GM18517 (cell line): ENCODE measurements around the gene ATN1.

ENCODE experiments used
- ATAC-seq: cut with Tn5 transposase; IDR thresholded peaks from one replicate; pipeline ENCODE4 v1.9.1; 2021; ENCODE audit warnings: mild to moderate bottlenecking, moderate library complexity; ENCODE audit not compliant: unreplicated experiment

The ATN1 gene

DNA sequence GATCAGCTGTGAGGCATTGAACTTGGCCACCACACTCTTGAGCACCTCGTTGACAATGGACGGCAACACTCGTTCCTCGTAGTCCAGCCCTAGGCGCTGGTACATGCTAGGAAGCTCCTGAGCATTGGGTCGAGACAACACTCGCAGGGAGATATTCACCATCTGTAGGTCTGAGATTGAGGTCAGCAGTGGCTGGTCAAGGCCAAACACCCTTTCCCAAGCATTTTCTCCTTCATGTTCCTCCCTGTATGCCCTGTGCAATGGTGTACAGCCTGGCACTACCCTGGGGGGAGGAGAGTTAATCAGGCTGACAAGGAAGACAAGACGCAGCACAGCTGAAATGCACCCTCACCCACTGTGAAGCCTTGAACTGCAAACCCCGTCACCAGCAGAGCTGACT lies 40.7 kb downstream of the ATN1 start:
- no peak for ATAC-seq

DNA sequence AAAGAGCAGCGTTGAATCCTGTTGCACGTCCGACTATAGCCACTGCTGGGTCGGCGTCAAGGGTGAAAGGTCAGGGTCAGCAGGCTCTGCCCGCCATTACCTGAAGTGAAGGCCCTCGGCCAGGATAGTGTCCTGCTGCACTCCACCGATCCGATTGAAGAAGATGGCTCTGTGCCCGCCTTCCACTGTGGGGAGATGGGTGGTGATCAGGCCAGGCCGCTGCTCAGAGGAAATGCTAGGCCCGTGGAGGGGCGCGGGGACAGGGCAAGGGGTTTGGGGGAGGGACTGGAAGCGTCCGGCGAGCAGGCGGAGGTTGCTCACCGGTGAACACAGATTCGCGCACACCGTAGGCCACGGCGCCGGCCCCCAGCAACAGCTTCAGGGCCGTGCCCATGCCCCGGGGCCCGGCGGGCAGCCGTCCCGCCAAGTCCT lies 42.4 kb downstream of the ATN1 start:
- peak; percentile 1 for ATAC-seq

GRCh38 chr12:6974180-6974579 lies 46.4 kb downstream of the ATN1 start:
- ATAC-seq = no peak

DNA sequence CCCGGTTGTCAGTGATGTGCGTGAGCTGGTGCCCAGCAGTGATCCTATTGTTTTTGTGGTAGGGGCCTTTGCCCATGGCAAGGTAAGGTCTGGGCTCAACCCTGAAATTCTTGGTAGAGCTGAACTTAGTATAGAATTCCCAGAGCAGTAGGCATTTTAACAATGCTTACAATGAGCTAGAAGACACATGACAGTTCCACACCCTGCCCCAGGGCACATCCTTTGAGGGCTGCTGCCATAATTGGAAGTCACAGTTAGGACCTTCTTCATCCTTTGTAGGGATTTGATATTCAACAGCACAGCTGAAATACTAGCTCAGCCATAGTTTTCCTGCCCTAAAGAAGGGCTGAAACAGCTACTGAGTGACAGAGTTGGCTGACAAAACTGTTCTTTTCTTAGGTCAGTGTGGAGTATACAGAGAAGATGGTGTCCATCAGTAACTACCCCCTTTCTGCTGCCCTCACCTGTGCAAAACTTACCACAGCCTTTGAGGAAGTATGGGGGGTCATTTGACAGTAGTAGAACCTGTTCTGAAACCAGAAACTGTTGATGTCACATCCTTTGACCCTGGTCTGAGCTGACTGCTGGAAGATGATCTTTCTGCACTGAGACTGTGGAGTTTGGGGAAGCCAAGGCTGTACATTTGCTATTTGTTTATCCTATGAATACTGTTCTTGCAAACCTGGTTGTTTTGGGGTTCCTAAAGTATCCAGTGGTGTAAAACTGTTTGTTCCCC lies 47.7 kb downstream of the ATN1 start:
- no peak for ATAC-seq

DNA sequence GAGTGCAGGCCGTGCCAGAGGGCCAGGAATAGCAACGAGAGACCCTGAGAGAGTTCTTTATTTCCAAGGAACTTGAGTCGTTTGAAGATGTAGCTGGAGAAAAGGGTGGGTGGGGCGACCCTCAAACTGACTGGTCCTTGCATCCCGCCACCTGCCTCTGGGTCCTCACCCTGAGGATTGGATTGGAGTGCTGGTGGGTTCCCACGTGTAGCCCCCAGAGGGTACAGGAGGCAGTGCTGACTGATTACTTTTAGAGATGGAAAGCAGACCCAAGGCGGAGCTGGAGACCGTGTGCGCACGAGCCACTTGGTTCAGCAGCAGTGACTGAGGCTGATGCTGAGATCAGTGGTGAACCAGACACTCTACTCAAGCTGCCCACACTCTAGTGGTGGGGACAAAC lies 49.9 kb downstream of the ATN1 start:
- no peak for ATAC-seq

GRCh38 chr12:6978188-6978587 lies 50.4 kb downstream of the ATN1 start:
- ATAC-seq = no peak

DNA sequence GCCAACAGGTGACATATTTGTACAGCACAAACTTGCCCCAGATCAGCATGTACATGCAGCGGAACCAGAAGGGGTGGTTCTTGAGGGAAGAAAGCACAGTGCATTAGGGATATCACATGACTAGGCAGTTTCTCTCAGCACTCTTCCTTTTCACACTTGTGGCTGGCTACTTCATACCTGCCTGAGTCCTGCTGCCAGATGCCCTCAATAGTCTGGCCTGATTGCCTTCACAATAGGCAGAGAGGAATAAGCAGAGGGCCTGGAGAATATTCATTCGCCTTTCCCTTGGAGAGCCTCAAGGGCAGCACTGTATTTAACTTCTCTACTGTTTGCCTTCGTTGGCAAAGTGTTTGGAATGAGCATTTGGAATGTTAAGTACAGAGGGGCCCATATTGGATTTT lies 50.9 kb downstream of the ATN1 start:
- no peak for ATAC-seq

DNA sequence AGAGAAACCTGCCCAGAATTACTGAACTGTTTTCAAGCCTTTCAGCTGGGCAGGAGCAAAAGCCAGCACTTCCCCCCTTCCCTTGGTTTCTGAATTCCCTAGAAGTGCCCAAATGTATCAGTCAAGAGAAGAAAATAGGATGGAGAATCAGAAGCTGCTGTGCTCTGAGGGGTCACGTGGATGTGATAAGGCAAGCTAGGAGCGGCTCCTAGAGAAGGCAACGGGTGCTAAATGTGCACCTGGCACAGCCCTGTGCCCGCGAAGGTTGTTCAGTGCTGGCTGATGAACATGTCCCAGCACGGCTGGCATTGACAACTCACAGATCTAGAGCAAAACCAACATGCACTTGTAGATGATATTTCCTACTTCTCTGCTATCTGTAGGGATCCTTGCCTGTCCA lies 51.3 kb downstream of the ATN1 start:
- no peak for ATAC-seq

DNA sequence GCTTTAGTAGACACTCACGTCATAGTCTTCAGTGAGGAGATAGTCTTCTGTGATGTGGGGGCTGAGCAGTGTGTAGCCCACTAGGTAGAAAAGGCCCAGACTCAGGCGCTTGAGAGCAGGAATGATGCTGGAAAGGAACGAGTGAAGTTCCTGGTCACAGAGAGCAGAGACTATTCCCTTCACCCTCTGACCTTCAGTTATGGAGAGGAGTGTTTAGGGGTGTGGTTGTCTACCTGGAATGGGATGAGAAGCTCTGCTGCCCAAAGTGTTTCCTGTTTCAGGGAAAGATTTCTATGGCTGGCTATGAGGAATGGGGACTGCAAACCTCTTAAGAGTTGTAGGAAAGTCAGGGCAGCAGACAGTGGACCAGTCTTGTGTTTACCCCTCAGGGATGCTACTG lies 51.7 kb downstream of the ATN1 start:
- no peak for ATAC-seq

- ATAC-seq = no peak
Observed at GRCh38 chr12:6980075-6980474, 52.3 kb downstream of the ATN1 start.

DNA sequence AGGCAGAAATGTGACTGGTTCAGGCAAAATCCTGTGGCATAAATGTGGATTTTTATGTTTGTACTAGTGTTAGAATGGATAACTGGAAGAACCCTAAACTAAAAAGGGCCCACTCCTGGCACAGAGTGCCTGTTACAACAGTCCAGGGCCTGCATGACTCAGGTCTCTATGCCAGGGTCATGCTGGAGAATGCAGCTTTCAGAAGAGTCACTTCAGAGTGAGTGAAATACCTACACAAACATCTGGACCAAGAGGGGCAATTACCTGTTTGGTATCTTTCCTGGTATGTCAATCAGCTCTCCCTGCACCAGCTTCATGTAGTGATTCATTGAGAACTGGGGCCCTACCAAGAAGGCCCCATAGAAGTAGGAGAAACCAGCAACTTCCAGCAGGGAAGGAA lies 53.0 kb downstream of the ATN1 start:
- no peak for ATAC-seq

GRCh38 chr12:6981152-6982052 lies 53.6 kb downstream of the ATN1 start:
- ATAC-seq = no peak

- no peak for ATAC-seq
Observed at GRCh38 chr12:6982532-6982931, 54.8 kb downstream of the ATN1 start.

- ATAC-seq = no peak
Observed at GRCh38 chr12:6987956-6988553, 60.3 kb downstream of the ATN1 start.
